ENCODE measurements around the gene TJAP1.

Gene TJAP1

DNA sequence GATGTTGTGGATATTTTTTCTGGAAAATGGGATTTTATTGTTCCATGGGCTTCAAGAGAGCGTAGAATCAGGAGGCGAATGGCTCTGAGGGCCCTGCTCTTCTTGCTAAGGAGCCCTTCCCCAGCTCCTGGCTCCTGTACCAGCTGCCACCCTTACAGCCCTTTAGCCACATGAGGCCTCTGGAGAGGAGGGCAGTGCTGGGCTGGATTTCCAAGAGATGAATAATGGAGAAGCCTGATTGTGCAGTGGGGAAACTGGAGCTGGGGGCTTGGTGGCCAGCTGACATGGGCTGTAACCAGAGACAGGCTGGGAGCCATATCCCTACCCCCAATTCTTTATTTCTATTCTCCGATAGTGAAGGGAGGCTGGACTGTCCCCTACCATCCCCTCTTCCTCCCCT, 23.6 kb downstream of the TJAP1 start:
- in situ Hi-C loops (cut with HindIII; ENCODE audit: low sequenced_read_pairs) = loop anchor here (10.0 kb wide), 1 partner anchor 56 kb away; no protein-coding TSS in a partner anchor

GRCh38 chr6:43502666-43503065, 25.3 kb downstream of the TJAP1 start:
- in situ Hi-C loops (cut with HindIII; ENCODE audit: low sequenced_read_pairs) = loop anchor here (10.0 kb wide), 1 partner anchor 58 kb away; no protein-coding TSS in a partner anchor

DNA sequence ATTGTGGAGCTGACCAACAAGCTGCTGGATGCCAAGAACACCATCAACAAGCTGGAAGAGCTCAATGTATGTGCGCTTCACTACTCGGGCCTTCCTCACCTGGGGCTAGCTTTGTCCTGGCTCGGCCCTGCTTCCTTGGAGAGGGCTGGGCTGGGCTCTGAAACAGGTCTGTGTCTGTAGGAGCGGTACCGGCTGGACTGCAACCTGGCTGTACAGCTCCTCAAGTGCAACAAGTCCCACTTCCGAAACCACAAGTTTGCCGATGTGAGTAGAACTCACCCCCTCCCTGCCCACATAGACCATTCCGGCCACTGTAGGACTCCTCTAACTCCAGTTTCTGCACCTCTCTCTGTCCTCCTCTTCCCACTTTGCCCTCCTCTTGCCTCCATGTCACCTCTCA, 26.1 kb downstream of the TJAP1 start:
- in situ Hi-C loops (cut with HindIII; ENCODE audit: low sequenced_read_pairs) = loop anchor here (10.0 kb wide), 1 partner anchor 59 kb away; no protein-coding TSS in a partner anchor

DNA sequence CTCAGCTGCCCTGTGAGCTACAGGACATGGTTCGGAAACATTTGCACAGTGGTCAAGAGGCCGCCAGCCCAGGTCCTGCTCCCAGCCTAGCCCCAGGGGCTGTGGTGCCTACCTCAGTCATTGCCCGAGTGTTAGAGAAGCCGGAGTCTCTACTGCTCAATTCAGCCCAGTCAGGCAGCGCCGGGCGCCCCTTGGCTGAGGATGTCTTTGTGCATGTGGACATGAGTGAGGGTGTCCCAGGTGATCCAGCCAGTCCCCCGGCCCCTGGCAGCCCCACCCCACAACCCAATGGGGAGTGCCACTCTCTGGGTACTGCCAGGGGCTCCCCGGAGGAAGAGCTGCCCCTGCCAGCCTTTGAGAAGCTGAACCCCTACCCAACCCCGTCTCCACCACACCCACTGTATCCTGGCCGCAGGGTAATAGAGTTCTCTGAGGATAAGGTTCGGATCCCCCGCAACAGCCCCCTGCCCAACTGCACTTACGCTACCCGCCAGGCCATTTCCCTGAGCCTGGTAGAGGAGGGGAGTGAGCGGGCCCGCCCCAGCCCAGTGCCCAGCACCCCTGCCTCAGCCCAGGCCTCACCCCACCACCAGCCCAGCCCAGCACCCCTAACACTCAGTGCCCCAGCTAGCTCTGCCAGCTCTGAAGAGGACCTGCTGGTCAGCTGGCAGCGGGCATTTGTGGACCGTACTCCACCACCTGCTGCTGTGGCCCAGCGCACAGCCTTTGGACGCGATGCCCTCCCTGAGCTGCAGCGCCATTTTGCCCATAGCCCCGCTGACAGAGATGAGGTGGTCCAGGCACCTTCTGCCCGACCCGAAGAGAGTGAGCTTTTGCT, 27.6 kb downstream of the TJAP1 start:
- in situ Hi-C loops (cut with HindIII; ENCODE audit: low sequenced_read_pairs) = loop anchor here (10.0 kb wide), 1 partner anchor 60 kb away; no protein-coding TSS in a partner anchor

DNA sequence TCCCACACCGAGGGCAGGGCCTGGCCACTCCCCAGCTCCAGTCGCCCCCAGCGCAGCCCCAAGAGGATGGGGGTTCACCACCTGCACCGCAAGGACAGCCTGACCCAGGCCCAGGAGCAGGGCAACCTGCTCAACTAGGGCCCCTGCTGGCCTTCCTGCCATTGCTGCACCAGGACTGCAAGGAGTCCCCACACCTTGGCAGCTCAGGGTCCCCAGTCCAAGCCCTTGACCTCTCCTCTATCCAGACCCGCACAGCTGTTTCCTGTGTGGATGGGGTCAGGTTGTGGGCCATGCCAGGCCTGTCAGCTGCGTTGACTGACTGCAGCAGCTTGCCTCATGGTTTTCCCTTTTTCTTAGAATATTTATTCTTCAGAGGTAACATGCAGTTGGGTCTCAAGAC, 28.3 kb downstream of the TJAP1 start:
- in situ Hi-C loops (cut with HindIII; ENCODE audit: low sequenced_read_pairs) = loop anchor here (10.0 kb wide), 1 partner anchor 61 kb away; no protein-coding TSS in a partner anchor

DNA sequence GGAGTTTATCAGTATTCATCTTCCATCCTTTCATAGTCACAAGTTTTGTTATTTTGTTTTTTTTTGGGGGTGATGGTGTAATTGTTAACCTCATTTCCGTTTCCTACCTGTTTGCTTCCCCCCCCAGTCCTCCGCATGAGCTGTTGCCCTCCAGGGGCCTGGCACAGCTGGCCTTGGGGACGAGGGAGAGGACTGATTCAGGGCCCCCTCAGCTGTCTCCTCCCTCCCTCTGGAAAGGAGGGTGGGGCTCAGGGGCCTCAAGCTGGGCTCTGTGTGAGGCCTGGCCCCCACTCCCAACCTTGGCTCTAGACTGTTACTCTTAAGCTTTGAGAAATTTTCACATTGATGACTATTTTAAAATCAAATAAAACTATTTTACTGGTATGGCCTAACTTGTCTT, 28.8 kb downstream of the TJAP1 start:
- in situ Hi-C loops (cut with HindIII; ENCODE audit: low sequenced_read_pairs) = loop anchor here (10.0 kb wide), 1 partner anchor 61 kb away; no protein-coding TSS in a partner anchor

DNA sequence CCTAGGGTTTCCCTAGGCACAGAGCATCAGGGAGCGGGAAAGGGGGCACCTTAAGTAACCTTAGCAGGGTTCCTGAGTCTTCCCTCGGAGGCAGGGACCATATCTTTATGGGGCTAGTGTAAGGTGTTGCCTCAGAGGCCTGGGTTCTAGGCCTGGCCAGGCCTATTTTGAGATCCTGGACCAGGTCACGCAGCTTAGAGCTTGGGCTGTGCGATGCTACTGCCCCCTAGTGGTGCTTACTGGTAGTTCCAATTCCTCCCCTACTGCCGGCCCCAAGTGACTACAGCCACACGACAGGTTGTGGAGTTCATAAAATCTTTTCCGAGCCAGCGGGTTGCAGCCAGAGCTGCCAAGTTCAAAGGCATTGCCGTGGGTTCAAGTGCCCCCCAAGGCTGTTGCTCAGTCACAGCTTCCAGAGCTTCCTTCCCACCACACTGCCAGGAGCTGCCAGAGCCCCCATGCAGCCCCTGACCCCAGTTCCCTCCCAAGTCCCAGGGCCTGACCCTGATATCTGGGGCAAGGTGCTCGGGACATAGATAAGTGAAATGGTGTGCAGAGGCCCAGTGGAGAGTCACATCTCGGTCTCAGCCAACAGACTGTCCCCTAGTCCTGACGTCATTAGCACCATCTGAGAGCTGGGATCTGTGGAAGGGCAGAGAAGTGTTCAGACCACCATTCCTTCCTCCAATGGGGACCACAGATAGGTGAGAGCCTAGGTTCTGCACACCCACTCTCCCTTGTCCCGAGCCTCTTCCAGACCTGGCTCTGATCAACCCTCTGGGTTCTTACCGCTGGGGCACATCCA, 29.5 kb downstream of the TJAP1 start:
- in situ Hi-C loops (cut with HindIII; ENCODE audit: low sequenced_read_pairs) = loop anchor here (10.0 kb wide), 1 partner anchor 62 kb away; no protein-coding TSS in a partner anchor

DNA sequence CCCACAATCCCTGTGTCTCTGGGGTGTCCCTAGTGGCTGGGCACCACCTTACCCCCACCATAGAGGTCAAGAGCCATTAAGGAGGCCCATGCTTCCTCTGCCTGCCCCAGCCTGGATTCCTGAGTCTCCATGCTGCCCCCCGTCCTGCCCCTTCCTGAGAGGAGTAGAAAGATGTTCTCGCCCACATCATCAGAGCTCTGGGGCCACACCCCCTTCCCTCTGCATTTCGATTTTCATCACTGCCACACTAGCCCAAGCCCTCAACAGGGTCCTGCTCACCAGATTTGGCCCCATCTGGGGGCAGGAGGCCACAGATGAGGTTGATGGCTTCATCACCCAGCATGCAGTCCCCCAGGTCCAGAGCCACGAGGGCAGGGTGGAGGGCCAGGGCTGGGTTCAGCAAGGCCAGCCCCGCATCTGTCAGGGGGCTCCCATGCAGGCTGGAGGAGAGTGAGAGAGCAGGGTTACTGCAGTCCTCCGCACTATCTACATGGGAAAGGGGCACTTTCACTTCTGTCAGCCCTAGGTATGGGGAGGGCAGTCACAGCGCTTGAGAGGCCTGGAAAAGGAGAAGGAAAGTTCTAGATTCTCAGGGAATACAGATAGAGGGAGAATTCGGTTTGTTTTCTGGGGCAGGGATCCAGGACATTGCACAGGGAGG, 31.2 kb downstream of the TJAP1 start:
- in situ Hi-C loops (cut with HindIII; ENCODE audit: low sequenced_read_pairs) = loop anchor here (10.0 kb wide), 1 partner anchor 64 kb away; no protein-coding TSS in a partner anchor

GRCh38 chr6:43509142-43509983, 32.0 kb downstream of the TJAP1 start:
- in situ Hi-C loops (cut with HindIII; ENCODE audit: low sequenced_read_pairs) = loop anchor here (10.0 kb wide), 1 partner anchor 65 kb away; no protein-coding TSS in a partner anchor

DNA sequence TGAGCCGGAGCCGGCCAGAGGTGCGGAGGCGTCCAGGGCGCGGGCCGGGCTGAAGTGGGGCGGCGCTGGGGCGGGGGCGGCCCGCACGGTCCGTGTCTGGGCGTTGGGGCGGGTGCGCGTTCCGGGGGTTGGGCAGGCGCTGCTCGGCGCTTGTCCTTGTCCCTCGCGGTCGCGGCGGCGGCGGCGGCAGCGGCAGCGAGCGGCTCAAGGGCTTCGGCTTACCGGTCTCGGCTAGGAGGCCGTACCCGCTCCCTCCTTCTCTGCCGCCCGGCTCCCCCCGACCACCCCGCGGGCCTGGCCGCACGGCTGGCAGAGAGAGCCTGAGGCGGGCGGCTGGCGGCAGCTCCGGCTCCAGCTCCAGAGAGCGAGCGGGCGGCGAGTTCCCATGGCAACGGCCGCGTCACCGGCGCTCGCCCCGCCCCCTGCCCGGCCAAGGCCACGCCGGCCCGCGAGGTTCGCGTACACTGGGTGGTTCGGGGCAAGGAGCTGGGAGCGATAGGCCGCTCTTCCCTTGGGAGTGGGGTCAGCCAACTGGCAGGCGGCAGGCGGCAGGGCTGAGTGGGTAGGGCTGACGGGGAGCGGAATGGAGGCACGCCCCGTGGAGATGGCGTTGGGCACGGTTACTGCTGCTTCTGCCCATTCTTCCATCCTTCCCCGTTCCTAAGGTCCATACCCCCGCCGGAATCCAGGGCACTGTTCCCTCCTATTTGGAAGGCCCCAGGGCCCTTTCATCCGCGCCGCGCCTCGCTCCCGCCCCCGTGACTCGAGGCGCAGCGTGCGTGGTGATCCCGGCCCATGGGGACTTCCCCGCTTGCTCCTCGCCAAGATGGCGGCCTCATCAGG, 32.8 kb downstream of the TJAP1 start, which contains the start of gene LRRC73:
LRRC73 (minus strand) TSS at position 363 of the 843 bp plus-strand sequence. CDS start 561 bp downstream, outside the sequence.
- in situ Hi-C loops (cut with HindIII; ENCODE audit: low sequenced_read_pairs) = loop anchor here (10.0 kb wide), 1 partner anchor 65 kb away; no protein-coding TSS in a partner anchor

DNA sequence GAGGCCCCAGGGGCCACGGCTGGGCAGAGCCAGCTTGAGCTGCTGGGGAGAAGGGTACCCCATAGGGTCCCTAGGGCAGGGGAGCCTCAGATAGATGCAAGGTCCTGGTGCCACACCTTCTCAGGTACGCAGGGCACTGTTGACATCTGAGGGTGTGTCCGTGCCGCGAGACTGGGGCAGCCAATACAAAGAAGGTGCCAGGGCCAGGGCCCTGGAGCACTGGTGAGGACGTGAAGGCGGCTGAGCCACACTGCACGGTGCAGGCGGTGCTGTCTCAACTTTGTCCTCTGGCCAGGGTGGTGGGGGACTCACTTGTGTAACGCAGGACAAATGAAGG, 33.4 kb downstream of the TJAP1 start:
- in situ Hi-C loops (cut with HindIII; ENCODE audit: low sequenced_read_pairs) = no loop called here

- in situ Hi-C loops (cut with HindIII; ENCODE audit: low sequenced_read_pairs) = no loop called here
Measured at GRCh38 chr6:43511824-43512415, 34.5 kb downstream of the TJAP1 start.

GRCh38 chr6:43515808-43516207, 38.4 kb downstream of the TJAP1 start:
- in situ Hi-C loops (cut with HindIII; ENCODE audit: low sequenced_read_pairs) = no loop called here

GRCh38 chr6:43516367-43516696, 39.0 kb downstream of the TJAP1 start:
- in situ Hi-C loops (cut with HindIII; ENCODE audit: low sequenced_read_pairs) = no loop called here

DNA sequence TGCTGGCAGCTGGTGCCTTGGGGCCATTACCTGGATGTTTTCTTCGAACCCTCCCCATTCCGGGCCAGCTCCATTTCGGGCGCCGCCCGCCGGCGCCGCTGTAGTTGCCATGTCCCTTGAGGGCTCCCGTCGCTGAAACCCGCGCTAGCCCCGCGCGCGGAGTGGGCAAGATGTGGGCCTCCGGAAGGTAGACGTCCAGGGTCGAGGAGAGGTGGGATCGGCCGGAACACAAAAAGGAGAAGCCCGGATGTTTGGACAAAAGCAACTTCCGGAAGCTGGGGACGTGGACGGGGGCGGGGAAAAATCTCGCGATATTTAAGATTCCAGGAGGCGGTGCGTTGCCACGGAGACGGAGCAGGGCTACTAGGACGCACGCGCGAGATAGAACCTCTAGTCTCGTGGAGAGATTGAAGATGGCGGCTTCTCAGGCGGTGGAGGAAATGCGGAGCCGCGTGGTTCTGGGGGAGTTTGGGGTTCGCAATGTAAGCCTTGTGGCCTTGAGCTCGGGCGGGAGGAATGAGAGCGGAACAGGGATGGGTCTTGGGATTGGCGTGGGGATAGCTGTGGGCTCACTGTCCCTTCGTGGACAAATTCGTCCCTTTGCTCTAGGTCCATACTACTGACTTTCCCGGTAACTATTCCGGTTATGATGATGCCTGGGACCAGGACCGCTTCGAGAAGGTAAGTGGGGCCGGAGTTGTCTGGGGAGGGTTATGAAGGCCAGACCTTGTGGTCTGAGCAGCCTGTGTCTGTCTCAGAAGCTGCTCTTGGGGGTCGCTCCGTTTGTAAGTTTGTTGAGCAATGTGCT, 39.5 kb downstream of the TJAP1 start, which contains the start of the genes POLR1C and YIPF3:
POLR1C (plus strand) TSS at position 393 of the 808 bp plus-strand sequence; CDS start at position 414, 21 bp downstream.
YIPF3 (minus strand) TSS at position 230 of the 808 bp plus-strand sequence; CDS start at position 111, 119 bp downstream.
- in situ Hi-C loops (cut with HindIII; ENCODE audit: low sequenced_read_pairs) = no loop called here

- in situ Hi-C loops (cut with HindIII; ENCODE audit: low sequenced_read_pairs) = no loop called here
Measured at GRCh38 chr6:43517505-43518357, 40.4 kb downstream of the TJAP1 start.

- in situ Hi-C loops (cut with HindIII; ENCODE audit: low sequenced_read_pairs) = loop anchor here (5.0 kb wide), 2 partner anchors 57 to 58 kb away; partner anchors contain the start of genes POLH and XPO5
Measured at GRCh38 chr6:43520097-43520496, 42.7 kb downstream of the TJAP1 start.

All from endothelial cell of hepatic sinusoid (primary cell).